Keratinocyte (primary cell): ENCODE measurements around the gene MAST1. TPM values are rescaled to one million over a fixed set of nuclear protein-coding genes. Genes with fewer than 3 reads are reported as not detected.

ENCODE experiments used
- DNase-seq: peaks from one replicate; pipeline ENCODE4 v3.0.0-alpha.2; 2011; ENCODE audit warnings: low read depth, missing footprints, low spot score
- FAIRE-seq: peaks from 2 replicates; lab custom pipeline; 2011; peaks lifted over from hg19 to GRCh38; lab: Jason Lieb, UNC
- H2AFZ ChIP-seq: 2 replicates; pipeline ENCODE4 v1.6.0; 2012; ENCODE audit warnings: low read length, control low read depth, inconsistent platforms; ENCODE audit not compliant: control insufficient read depth
- H3K27ac ChIP-seq: 2 replicates; pipeline ENCODE4 v1.5.1; 2011; ENCODE audit warnings: low read length; ENCODE audit not compliant: control insufficient read depth, insufficient read depth
- H3K27me3 ChIP-seq: 3 replicates; pipeline ENCODE4 v1.6.0; 2011; ENCODE audit warnings: low read length; ENCODE audit not compliant: control insufficient read depth, insufficient read depth; ENCODE audit errors: extremely low read depth
- H3K36me3 ChIP-seq, 2 experiments: 2 replicates in 1 of 2; 3 replicates in 1 of 2; pipeline ENCODE4 v1.5.1; 2011; ENCODE audit warnings: low read length in 2 of 2, mild to moderate bottlenecking in 1 of 2; ENCODE audit not compliant: control insufficient read depth in 2 of 2, insufficient read depth in 2 of 2; ENCODE audit errors: extremely low read depth in 1 of 2
- H3K4me1 ChIP-seq: 3 replicates; pipeline ENCODE4 v1.5.1; 2011; ENCODE audit warnings: low read length; ENCODE audit not compliant: control insufficient read depth, insufficient read depth; ENCODE audit errors: extremely low read depth
- H3K4me2 ChIP-seq: 3 replicates; pipeline ENCODE4 v1.6.0; 2011; ENCODE audit warnings: low read depth, low read length; ENCODE audit not compliant: control insufficient read depth, insufficient read depth; ENCODE audit errors: extremely low read depth
- H3K4me3 ChIP-seq, 3 experiments: fragments of 200-600 bp in 1 of 3; sonication (generic) in 1 of 3; 2 replicates in 2 of 3; 3 replicates in 1 of 3; pipeline ENCODE4 v1.5.1; 2011 to 2016; ENCODE audit warnings: low read length in 3 of 3, mild to moderate bottlenecking in 3 of 3, control low read depth in 2 of 3, inconsistent platforms in 1 of 3, low read depth in 1 of 3, mixed read lengths in 1 of 3, mixed run types in 1 of 3, moderate library complexity in 1 of 3; ENCODE audit not compliant: control insufficient read depth in 2 of 3, insufficient read depth in 2 of 3; ENCODE audit errors: extremely low read depth in 1 of 3
- H3K79me2 ChIP-seq: 2 replicates; pipeline ENCODE4 v1.6.0; 2012; ENCODE audit warnings: low read length; ENCODE audit not compliant: control insufficient read depth, insufficient read depth
- H3K9ac ChIP-seq: 3 replicates; pipeline ENCODE4 v1.6.0; 2011; ENCODE audit warnings: low read length; ENCODE audit not compliant: control insufficient read depth, insufficient read depth; ENCODE audit errors: extremely low read depth
- H3K9me1 ChIP-seq: 3 replicates; pipeline ENCODE4 v1.6.0; 2011; ENCODE audit warnings: low read length; ENCODE audit not compliant: control insufficient read depth, insufficient read depth; ENCODE audit errors: extremely low read depth
- H3K9me3 ChIP-seq: 2 replicates; pipeline ENCODE4 v1.5.1; 2012; ENCODE audit warnings: low read depth, low read length; ENCODE audit not compliant: control insufficient read depth
- H4K20me1 ChIP-seq: 3 replicates; pipeline ENCODE4 v1.6.0; 2011; ENCODE audit warnings: low read length; ENCODE audit not compliant: control insufficient read depth, insufficient read depth; ENCODE audit errors: extremely low read depth
- EZH2 ChIP-seq: IDR thresholded peaks from one replicate; pipeline ENCODE4 v1.6.1; 2012; ENCODE audit warnings: inconsistent platforms, mild to moderate bottlenecking, low read length, moderate library complexity
- dilution Hi-C: fragments of 300-500 bp; cut with MboI; formaldehyde crosslinking; loops from one replicate; pipeline ENCODE4 v1.7.0; 2020; ENCODE audit warnings: low sequenced_read_pairs; ENCODE audit not compliant: extremely low pct_ligation_motif_present
- polyA plus RNA-seq, 5 experiments: library from polyadenylated mRNA; depleted of rRNA in 3 of 5; stranded (reverse) in 3 of 5; stranded (forward) in 1 of 5; unstranded in 1 of 5; fragments of >200 nt; gene quantifications; 1 replicate in 1 of 5; 2 replicates in 3 of 5; 3 replicates in 1 of 5; pipeline versions ENCODE4 v1.2.1 to v1.2.3, GENCODE V29; 2011 to 2012; ENCODE audit warnings: missing spikeins in 2 of 5, low read depth in 1 of 5, low replicate concordance in 1 of 5
- TF ChIP-seq, protein P1 (sequence below), 3 experiments: IDR thresholded peaks in 1 of 3; conservative IDR thresholded peaks in 1 of 3; optimal IDR thresholded peaks in 1 of 3; 2 replicates in 2 of 3; 3 replicates in 1 of 3; pipeline versions ENCODE3 to v1.5.1; 2011; ENCODE audit warnings: low read length in 3 of 3, mild to moderate bottlenecking in 3 of 3, moderate library complexity in 2 of 3, control low read depth in 1 of 3, inconsistent platforms in 1 of 3; ENCODE audit not compliant: insufficient read depth in 2 of 3; ENCODE audit errors: extremely low read depth in 1 of 3

MAST1 gene
- polyA plus RNA-seq, 1 donor (not counting 4 experiments of a cell fraction or from before 2014, with no cell fraction given), result 0.13 TPM

DNA sequence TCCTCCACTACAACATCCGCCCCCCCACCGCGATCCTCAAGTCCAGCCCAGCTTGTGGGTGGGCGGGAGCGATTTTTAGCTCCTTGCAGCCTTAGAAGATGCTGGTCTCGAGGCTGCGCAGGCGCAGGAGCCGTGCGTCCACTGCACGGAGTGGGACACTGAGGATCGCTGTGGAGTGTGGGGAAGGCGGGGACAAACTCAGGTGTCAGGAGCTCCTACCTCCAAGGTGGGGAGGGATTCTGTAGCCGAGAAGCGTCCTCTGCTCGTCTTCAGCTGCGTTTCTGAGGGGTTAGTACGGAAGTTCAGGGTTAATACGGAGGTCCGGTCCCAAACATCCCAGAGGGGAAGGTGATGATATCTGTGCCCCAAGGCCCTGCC, 3.8 kb upstream of the MAST1 start, which contains the start of gene RTBDN:
Gene RTBDN (minus strand): TSS at position 14 of the 378 bp plus-strand sequence. CDS start 4,600 bp downstream, outside the sequence.
- TF ChIP-seq, protein P1, sequence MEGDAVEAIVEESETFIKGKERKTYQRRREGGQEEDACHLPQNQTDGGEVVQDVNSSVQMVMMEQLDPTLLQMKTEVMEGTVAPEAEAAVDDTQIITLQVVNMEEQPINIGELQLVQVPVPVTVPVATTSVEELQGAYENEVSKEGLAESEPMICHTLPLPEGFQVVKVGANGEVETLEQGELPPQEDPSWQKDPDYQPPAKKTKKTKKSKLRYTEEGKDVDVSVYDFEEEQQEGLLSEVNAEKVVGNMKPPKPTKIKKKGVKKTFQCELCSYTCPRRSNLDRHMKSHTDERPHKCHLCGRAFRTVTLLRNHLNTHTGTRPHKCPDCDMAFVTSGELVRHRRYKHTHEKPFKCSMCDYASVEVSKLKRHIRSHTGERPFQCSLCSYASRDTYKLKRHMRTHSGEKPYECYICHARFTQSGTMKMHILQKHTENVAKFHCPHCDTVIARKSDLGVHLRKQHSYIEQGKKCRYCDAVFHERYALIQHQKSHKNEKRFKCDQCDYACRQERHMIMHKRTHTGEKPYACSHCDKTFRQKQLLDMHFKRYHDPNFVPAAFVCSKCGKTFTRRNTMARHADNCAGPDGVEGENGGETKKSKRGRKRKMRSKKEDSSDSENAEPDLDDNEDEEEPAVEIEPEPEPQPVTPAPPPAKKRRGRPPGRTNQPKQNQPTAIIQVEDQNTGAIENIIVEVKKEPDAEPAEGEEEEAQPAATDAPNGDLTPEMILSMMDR (optimal IDR thresholded peaks at IDR 0.05 in 1 of 3, IDR thresholded peaks at IDR 0.05 in 1 of 3, conservative IDR thresholded peaks at IDR 0.05 in 1 of 3; ENCODE audit: extremely low read depth in 1 of 3, insufficient read depth in 2 of 3, low read length in 3 of 3), result no peak
- TF ChIP-seq EZH2, result peak; percentile 96
- Histone ChIP-seq H3K9me3 (no peaks in the 10 kb centered on the region), H3K36me3 (no peaks in the 10 kb centered on the region), H3K9ac (no peak within 1 kb of the TSS), H2AFZ (no peak within 1 kb of the TSS), H4K20me1 (no peaks in the 10 kb centered on the region), H3K4me2 (peak within 1 kb of the TSS; percentile 66), H3K9me1 (no peaks in the 10 kb centered on the region), H3K4me3 (peak within 1 kb of the TSS; percentile 18 to 45 (median 40)), H3K4me1 (peaks cover 18% of the 10 kb centered on the region), H3K79me2 (no peaks in the 10 kb centered on the region), H3K27ac (no peak within 1 kb of the TSS), H3K27me3 (peaks cover 63% of the 10 kb centered on the region)
- dilution Hi-C loops, result no loop called here
- no peak for DNase-seq
- no peak for FAIRE-seq

DNA sequence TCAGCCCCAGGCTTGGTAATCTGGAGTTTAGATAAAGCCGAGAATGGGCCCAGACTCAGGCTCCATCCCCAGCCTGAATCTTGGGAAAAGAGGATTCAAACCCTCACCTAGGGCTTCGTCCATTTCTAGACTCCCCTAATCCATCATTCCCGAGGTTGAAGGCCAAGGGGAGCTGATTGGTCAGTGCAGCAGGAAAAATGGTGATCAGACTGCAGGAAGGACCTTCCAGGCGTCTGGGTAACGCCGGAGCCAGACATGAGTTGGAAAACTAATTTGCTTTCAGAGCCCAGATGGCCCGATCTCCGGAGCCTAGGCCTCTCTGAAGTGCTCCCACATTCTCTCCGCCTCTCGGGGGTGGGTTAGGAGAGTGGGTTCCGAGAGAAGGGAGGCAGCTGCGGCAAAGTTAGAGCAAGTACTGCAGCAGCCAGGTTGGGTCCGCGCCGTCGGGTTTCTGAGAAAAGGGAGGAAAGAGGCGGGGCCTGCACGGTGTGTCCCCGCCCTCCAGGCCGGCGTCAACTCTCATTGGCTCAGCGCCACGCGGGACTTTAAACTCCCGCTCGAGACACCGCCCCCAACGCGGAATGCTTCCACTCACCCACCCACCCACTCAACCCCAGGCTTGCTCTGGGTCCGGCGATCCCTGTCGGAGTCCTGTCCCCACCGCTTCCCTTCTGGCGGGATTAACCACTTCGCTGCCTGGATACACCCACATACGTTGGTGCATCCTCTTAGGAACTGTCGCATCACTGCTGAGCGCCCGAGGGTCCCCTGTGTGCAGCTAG, 3.1 kb upstream of the MAST1 start:
- no peaks in the 10 kb centered on the region for H3K79me2 ChIP-seq
- H4K20me1 ChIP-seq, result no peaks in the 10 kb centered on the region
- DNase-seq (no peak), FAIRE-seq (no peak)
- no peak for TF ChIP-seq EZH2
- TF ChIP-seq, protein P1 (optimal IDR thresholded peaks at IDR 0.05 in 1 of 3, IDR thresholded peaks at IDR 0.05 in 1 of 3, conservative IDR thresholded peaks at IDR 0.05 in 1 of 3; ENCODE audit: extremely low read depth in 1 of 3, insufficient read depth in 2 of 3, low read length in 3 of 3), result no peak
- dilution Hi-C loops, result no loop called here
- H3K27me3 ChIP-seq, result peaks cover 65% of the 10 kb centered on the region
- no peak overlapping the region for H3K27ac ChIP-seq
- peaks cover 18% of the 10 kb centered on the region for H3K4me1 ChIP-seq
- no peaks in the 10 kb centered on the region for H3K9me1 ChIP-seq
- H3K36me3 ChIP-seq, result no peaks in the 10 kb centered on the region
- no peak overlapping the region for H3K4me2 ChIP-seq
- H3K9me3 ChIP-seq, result no peaks in the 10 kb centered on the region
- no peak overlapping the region for H3K9ac ChIP-seq
- H3K4me3 ChIP-seq, result no peak overlapping the region
- H2AFZ ChIP-seq, result no peak overlapping the region
